ENCODE measurements around the gene EXTL1.

GRCh38 chr1:26017606-26018005 lies 4.0 kb upstream of the EXTL1 start:
- no peak for TF ChIP-seq CTCF (IDR thresholded peaks at IDR 0.05)
- no peak for TF ChIP-seq EP300 (IDR thresholded peaks at IDR 0.05)
